Measurements from ENCODE around the gene TCF12. TPM values are rescaled to one million over a fixed set of nuclear protein-coding genes. Genes with fewer than 3 reads are reported as not detected.
A peak's percentile ranks its signal among the peaks of the same experiment; 100 is the strongest.

TCF12 gene
- total RNA-seq, 1 experiment from 2014 or later: 102 TPM

GRCh38 chr15:57158589-57158988 is 240.1 kb downstream of the TCF12 start:
- in situ Hi-C loops (cut with HindIII; ENCODE audit: low pct_unique_long_range_greater_than_20kb, low sequenced_read_pairs): no loop called here
- intact Hi-C loops (cut with micrococcal nuclease; ENCODE audit: unreplicated experiment): no loop called here
- CTCF ChIA-PET: no interaction called here
- H3K36me3 ChIP-seq (ENCODE audit: control insufficient read depth, insufficient read depth, low read length): no peaks in the 10 kb centered on the region
- 0 out of 2 replicates have a peak, but pooled peaks have one; percentile 58 for ATAC-seq
- POLR2A ChIA-PET: no interaction called here
- no peaks in the 10 kb centered on the region for H3K9me3 ChIP-seq (ENCODE audit: control insufficient read depth, insufficient read depth, low read depth, low read length)
- no peak overlapping the region for H3K4me3 ChIP-seq (ENCODE audit: low read depth in 2 of 2, low read length in 2 of 2)
- DNase-seq (ENCODE audit: low read depth, low spot score): no peak
- no peaks in the 10 kb centered on the region for H3K27me3 ChIP-seq (ENCODE audit: control insufficient read depth, insufficient read depth, low read length)
- no peak overlapping the region for H3K27ac ChIP-seq (ENCODE audit: low read length)
- no TSS peak for BruUV-seq (replicated peaks)
- no peaks in the 10 kb centered on the region for H3K4me1 ChIP-seq (ENCODE audit: control insufficient read depth, insufficient read depth, low read length)
- no peak for TF ChIP-seq TCF7L2 (IDR thresholded peaks at IDR 0.05; ENCODE audit: low read depth, low read length)
- TF ChIP-seq POLR2AphosphoS5 (IDR thresholded peaks at IDR 0.05; ENCODE audit: low read depth, low read length): no peak
- TF ChIP-seq, protein P1, sequence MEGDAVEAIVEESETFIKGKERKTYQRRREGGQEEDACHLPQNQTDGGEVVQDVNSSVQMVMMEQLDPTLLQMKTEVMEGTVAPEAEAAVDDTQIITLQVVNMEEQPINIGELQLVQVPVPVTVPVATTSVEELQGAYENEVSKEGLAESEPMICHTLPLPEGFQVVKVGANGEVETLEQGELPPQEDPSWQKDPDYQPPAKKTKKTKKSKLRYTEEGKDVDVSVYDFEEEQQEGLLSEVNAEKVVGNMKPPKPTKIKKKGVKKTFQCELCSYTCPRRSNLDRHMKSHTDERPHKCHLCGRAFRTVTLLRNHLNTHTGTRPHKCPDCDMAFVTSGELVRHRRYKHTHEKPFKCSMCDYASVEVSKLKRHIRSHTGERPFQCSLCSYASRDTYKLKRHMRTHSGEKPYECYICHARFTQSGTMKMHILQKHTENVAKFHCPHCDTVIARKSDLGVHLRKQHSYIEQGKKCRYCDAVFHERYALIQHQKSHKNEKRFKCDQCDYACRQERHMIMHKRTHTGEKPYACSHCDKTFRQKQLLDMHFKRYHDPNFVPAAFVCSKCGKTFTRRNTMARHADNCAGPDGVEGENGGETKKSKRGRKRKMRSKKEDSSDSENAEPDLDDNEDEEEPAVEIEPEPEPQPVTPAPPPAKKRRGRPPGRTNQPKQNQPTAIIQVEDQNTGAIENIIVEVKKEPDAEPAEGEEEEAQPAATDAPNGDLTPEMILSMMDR (IDR thresholded peaks at IDR 0.05): no peak
- TF ChIP-seq SIN3A (IDR thresholded peaks at IDR 0.05; ENCODE audit: borderline replicate concordance, insufficient read depth, low read depth, low read length): no peak
- TF ChIP-seq, protein P2, sequence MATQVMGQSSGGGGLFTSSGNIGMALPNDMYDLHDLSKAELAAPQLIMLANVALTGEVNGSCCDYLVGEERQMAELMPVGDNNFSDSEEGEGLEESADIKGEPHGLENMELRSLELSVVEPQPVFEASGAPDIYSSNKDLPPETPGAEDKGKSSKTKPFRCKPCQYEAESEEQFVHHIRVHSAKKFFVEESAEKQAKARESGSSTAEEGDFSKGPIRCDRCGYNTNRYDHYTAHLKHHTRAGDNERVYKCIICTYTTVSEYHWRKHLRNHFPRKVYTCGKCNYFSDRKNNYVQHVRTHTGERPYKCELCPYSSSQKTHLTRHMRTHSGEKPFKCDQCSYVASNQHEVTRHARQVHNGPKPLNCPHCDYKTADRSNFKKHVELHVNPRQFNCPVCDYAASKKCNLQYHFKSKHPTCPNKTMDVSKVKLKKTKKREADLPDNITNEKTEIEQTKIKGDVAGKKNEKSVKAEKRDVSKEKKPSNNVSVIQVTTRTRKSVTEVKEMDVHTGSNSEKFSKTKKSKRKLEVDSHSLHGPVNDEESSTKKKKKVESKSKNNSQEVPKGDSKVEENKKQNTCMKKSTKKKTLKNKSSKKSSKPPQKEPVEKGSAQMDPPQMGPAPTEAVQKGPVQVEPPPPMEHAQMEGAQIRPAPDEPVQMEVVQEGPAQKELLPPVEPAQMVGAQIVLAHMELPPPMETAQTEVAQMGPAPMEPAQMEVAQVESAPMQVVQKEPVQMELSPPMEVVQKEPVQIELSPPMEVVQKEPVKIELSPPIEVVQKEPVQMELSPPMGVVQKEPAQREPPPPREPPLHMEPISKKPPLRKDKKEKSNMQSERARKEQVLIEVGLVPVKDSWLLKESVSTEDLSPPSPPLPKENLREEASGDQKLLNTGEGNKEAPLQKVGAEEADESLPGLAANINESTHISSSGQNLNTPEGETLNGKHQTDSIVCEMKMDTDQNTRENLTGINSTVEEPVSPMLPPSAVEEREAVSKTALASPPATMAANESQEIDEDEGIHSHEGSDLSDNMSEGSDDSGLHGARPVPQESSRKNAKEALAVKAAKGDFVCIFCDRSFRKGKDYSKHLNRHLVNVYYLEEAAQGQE (IDR thresholded peaks at IDR 0.05; ENCODE audit: insufficient read depth in 1 of 2, low read depth in 2 of 2, low read length in 1 of 2): no peak

DNA sequence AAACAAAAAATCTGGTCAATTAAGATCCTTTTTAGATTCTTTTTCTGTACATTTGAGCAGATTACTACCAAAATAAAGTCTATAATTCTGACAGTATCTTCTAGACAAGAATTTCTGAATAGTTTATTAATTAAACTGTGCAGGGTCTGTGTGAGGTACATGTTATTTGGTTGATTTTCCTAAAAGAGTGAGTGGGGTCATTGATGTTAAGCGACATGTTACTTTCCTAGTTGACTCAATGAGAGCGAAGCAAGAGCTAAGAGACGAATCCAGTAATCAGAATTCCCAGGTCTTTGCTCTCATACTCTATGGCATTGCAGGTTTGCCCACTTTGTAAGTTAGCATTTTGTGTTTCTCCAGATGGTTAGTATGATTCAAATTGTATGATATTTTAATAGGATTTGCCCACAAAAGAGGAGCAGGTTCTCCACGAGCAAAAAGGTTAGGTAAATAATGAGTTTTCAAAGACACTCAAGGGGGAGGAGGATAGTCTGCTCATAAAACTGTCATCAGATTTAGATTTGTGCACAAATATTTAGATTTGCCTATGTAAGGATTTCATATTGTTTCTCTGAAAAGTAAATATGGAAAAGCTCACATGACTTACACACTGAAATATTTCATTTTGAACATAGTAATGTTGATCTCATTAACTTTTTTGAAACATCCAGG is 240.7 kb downstream of the TCF12 start:
- no peak overlapping the region for H3K27ac ChIP-seq (ENCODE audit: low read length)
- intact Hi-C loops (cut with micrococcal nuclease; ENCODE audit: unreplicated experiment) (no loop called here), in situ Hi-C loops (cut with HindIII; ENCODE audit: low pct_unique_long_range_greater_than_20kb, low sequenced_read_pairs) (no loop called here)
- no peaks in the 10 kb centered on the region for H3K9me3 ChIP-seq (ENCODE audit: control insufficient read depth, insufficient read depth, low read depth, low read length)
- CTCF ChIA-PET: no interaction called here
- no peak for DNase-seq (ENCODE audit: low read depth, low spot score)
- ATAC-seq: no peak
- no peak overlapping the region for H3K4me3 ChIP-seq (ENCODE audit: low read depth in 2 of 2, low read length in 2 of 2)
- H3K4me1 ChIP-seq (ENCODE audit: control insufficient read depth, insufficient read depth, low read length): no peaks in the 10 kb centered on the region
- H3K36me3 ChIP-seq (ENCODE audit: control insufficient read depth, insufficient read depth, low read length): no peaks in the 10 kb centered on the region
- POLR2A ChIA-PET: no interaction called here
- H3K27me3 ChIP-seq (ENCODE audit: control insufficient read depth, insufficient read depth, low read length): no peaks in the 10 kb centered on the region
- no TSS peak for BruUV-seq (replicated peaks)
- TF ChIP-seq, protein P1 (IDR thresholded peaks at IDR 0.05): no peak
- TF ChIP-seq, protein P2 (IDR thresholded peaks at IDR 0.05; ENCODE audit: insufficient read depth in 1 of 2, low read depth in 2 of 2, low read length in 1 of 2): no peak
- no peak for TF ChIP-seq TCF7L2 (IDR thresholded peaks at IDR 0.05; ENCODE audit: low read depth, low read length)
- no peak for TF ChIP-seq POLR2AphosphoS5 (IDR thresholded peaks at IDR 0.05; ENCODE audit: low read depth, low read length)
